ENCODE results near the gene DISC1. TPM values are rescaled to one million over a fixed set of nuclear protein-coding genes. Genes with fewer than 3 reads are reported as not detected.
A peak's percentile ranks its signal among the peaks of the same experiment; 100 is the strongest.

Gene DISC1
- polyA plus RNA-seq, 3 donors: 5.5 to 14.7 (median 5.8) TPM

GRCh38 chr1:231930257-231930947 lies 303.8 kb downstream of the DISC1 start:
- Histone ChIP-seq H3K4me3 (replicated peaks in 1 of 3; ENCODE audit: low read depth in 2 of 3, low read length in 3 of 3) (no peak overlapping the region), H3K4me2 (replicated peaks; ENCODE audit: extremely low read depth, low read length, poor library complexity, severe bottlenecking) (no peak overlapping the region), H4K20me1 (ENCODE audit: insufficient read depth, low read length) (peaks cover 28% of the 10 kb centered on the region), H3K27me3 (ENCODE audit: control insufficient read depth in 2 of 2, insufficient read depth in 2 of 2, low read length in 2 of 2) (no peaks in the 10 kb centered on the region), H3K36me3 (replicated peaks in 1 of 2; ENCODE audit: control insufficient read depth in 1 of 2, insufficient read depth in 2 of 2, low read length in 2 of 2) (peaks cover 0 to 25% of the 10 kb centered on the region in 2 donors), H3K9me3 (replicated peaks in 1 of 2; ENCODE audit: control insufficient read depth in 1 of 2, insufficient read depth in 1 of 2, low read length in 2 of 2) (peaks cover 3 to 6% of the 10 kb centered on the region in 2 donors), H3K79me2 (ENCODE audit: insufficient read depth, low read length) (no peaks in the 10 kb centered on the region), H3K9ac (ENCODE audit: insufficient read depth, low read length, poor library complexity, severe bottlenecking) (no peak overlapping the region), H3K27ac (ENCODE audit: low read depth in 1 of 2, low read length in 2 of 2) (no peak overlapping the region), H2AFZ (ENCODE audit: insufficient read depth, low read depth, low read length, poor library complexity, severe bottlenecking) (no peak overlapping the region), H3K4me1 (ENCODE audit: control insufficient read depth in 1 of 2, insufficient read depth in 2 of 2, low read length in 2 of 2) (no peaks in the 10 kb centered on the region)
- Mint-ChIP-seq H3K27me3 (ENCODE audit: low read depth in 3 of 3) (no peaks in the 10 kb centered on the region), H3K4me1 (peaks cover 2% of the 10 kb centered on the region), H3K9me3 (peaks cover 0 to 11% (median 6%) of the 10 kb centered on the region in 7 donors), H3K36me3 (peaks cover 20 to 29% of the 10 kb centered on the region in 2 donors), H3K4me3 (no peak overlapping the region), H3K27ac (peak overlapping the region in 2 of 7 donors; percentile 2 to 54)
- WGBS (ENCODE audit: insufficient coverage): no CpG with 5 or more reads among the region's 7 CpGs
- DNase-seq: no peak
- intact Hi-C loops (cut with micrococcal nuclease): no loop called here
- no peak for TF ChIP-seq CTCF (IDR thresholded peaks at IDR 0.05)

GRCh38 chr1:231931146-231931545 lies 304.6 kb downstream of the DISC1 start:
- peaks cover 18 to 24% of the 10 kb centered on the region in 2 donors for H3K36me3 Mint-ChIP-seq
- H3K9me3 ChIP-seq (replicated peaks in 1 of 2; ENCODE audit: control insufficient read depth in 1 of 2, insufficient read depth in 1 of 2, low read length in 2 of 2): peaks cover 3 to 6% of the 10 kb centered on the region in 2 donors
- peak overlapping the region in 1 of 7 donors; percentile 35 for H3K27ac Mint-ChIP-seq
- peaks cover 0 to 11% (median 6%) of the 10 kb centered on the region in 7 donors for H3K9me3 Mint-ChIP-seq
- H3K79me2 ChIP-seq (ENCODE audit: insufficient read depth, low read length): no peaks in the 10 kb centered on the region
- intact Hi-C loops (cut with micrococcal nuclease): no loop called here
- no peak for DNase-seq
- peaks cover 29% of the 10 kb centered on the region for H4K20me1 ChIP-seq (ENCODE audit: insufficient read depth, low read length)
- peaks cover 2% of the 10 kb centered on the region for H3K4me1 Mint-ChIP-seq
- no peak overlapping the region for H3K27ac ChIP-seq (ENCODE audit: low read depth in 1 of 2, low read length in 2 of 2)
- no peak overlapping the region for H3K9ac ChIP-seq (ENCODE audit: insufficient read depth, low read length, poor library complexity, severe bottlenecking)
- peaks cover 0 to 18% of the 10 kb centered on the region in 2 donors for H3K36me3 ChIP-seq (replicated peaks in 1 of 2; ENCODE audit: control insufficient read depth in 1 of 2, insufficient read depth in 2 of 2, low read length in 2 of 2)
- no peaks in the 10 kb centered on the region for H3K4me1 ChIP-seq (ENCODE audit: control insufficient read depth in 1 of 2, insufficient read depth in 2 of 2, low read length in 2 of 2)
- no peaks in the 10 kb centered on the region for H3K27me3 ChIP-seq (ENCODE audit: control insufficient read depth in 2 of 2, insufficient read depth in 2 of 2, low read length in 2 of 2)
- H2AFZ ChIP-seq (ENCODE audit: insufficient read depth, low read depth, low read length, poor library complexity, severe bottlenecking): no peak overlapping the region
- H3K4me3 Mint-ChIP-seq: no peak overlapping the region
- H3K27me3 Mint-ChIP-seq (ENCODE audit: low read depth in 3 of 3): no peaks in the 10 kb centered on the region
- no peak for TF ChIP-seq CTCF (IDR thresholded peaks at IDR 0.05)
- WGBS (ENCODE audit: insufficient coverage): 100% methylated on average over 4 of the region's 4 CpGs
- H3K4me3 ChIP-seq (replicated peaks in 1 of 3; ENCODE audit: low read depth in 2 of 3, low read length in 3 of 3): no peak overlapping the region
- no peak overlapping the region for H3K4me2 ChIP-seq (replicated peaks; ENCODE audit: extremely low read depth, low read length, poor library complexity, severe bottlenecking)

Measured in CD14-positive monocyte (primary cell).